ENCODE results near the gene MRPL23. TPM values are rescaled to one million over a fixed set of nuclear protein-coding genes. Genes with fewer than 3 reads are reported as not detected.

Gene MRPL23
- total RNA-seq, 1 experiment from 2014 or later = 109 TPM

DNA sequence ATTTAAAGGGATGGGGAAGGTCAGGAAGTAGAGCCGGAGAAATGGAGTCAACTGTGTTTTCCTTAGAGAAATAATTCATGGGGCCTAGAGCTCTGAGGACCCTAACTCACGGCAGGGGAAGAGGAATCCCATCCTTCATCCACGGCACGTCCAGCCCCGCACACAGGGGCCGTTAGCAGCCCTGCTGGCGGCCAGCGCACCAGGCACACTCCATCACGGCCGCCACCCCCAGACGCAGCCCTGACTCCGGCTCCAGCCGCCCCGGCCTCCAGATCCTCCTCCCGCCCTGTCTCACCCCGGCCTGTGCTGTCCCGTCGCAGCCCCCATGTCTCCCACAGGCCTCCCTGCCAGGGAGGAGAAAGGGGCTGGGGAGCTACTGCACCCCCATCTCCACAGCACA, 11.2 kb downstream of the MRPL23 start:
- ChIA-PET CTCF (no interaction called here), POLR2A (no interaction called here), RAD21 (ENCODE audit: low non-redundant PET in 1 of 2, low total read pairs in 2 of 2, uncharacterized antibody in 2 of 2, unreplicated experiment in 2 of 2) (no interaction called here)
- Histone ChIP-seq H3K4me3 (replicated peaks in 1 of 2; ENCODE audit: low read depth in 1 of 2, low read length in 2 of 2) (no peak overlapping the region), H3K36me3 (ENCODE audit: control insufficient read depth in 1 of 2, insufficient read depth in 2 of 2, low read length in 2 of 2) (no peaks in the 10 kb centered on the region), H3K9me2 (ENCODE audit: insufficient read depth) (no peaks in the 10 kb centered on the region), H3K27ac (ENCODE audit: low read depth, low read length) (no peak overlapping the region), H3K9me3 (ENCODE audit: control insufficient read depth in 1 of 2, insufficient read depth in 1 of 2, low read depth in 1 of 2, low read length in 2 of 2) (no peaks in the 10 kb centered on the region), H3K9ac (ENCODE audit: low read length) (no peak overlapping the region), H3K4me1 (ENCODE audit: control insufficient read depth in 1 of 2, insufficient read depth in 2 of 2, low read length in 2 of 2) (no peaks in the 10 kb centered on the region), H3K4me2 (ENCODE audit: low read length) (no peak overlapping the region), H3K27me3 (ENCODE audit: insufficient read depth, low read length) (no peaks in the 10 kb centered on the region), H3K79me2 (ENCODE audit: insufficient read depth, low read length) (no peaks in the 10 kb centered on the region), H4K20me1 (ENCODE audit: insufficient read depth) (no peaks in the 10 kb centered on the region), H2AFZ (ENCODE audit: low read depth, low read length, poor library complexity, severe bottlenecking) (no peak overlapping the region)
- intact Hi-C loops (cut with micrococcal nuclease) = no loop called here
- ATAC-seq = no peak
- DNase-seq (ENCODE audit: low read depth, low spot score) = no peak
- BruUV-seq (replicated peaks) = no TSS peak
- no peak for TF ChIP-seq CEBPB (IDR thresholded peaks at IDR 0.05; ENCODE audit: low read depth)
- no peak for TF ChIP-seq FOSL1 (IDR thresholded peaks at IDR 0.05; ENCODE audit: low read depth)
- TF ChIP-seq SP1 (IDR thresholded peaks at IDR 0.05; ENCODE audit: low read depth) = no peak
- no peak for TF ChIP-seq ZNF274 (IDR thresholded peaks at IDR 0.05; ENCODE audit: low read depth, low read length)
- no peak for TF ChIP-seq MAX (IDR thresholded peaks at IDR 0.05)
- TF ChIP-seq EZH2phosphoT487 (IDR thresholded peaks at IDR 0.05; ENCODE audit: borderline replicate concordance) = no peak
- TF ChIP-seq JUND (IDR thresholded peaks at IDR 0.05) = no peak
- no peak for TF ChIP-seq ELF1 (IDR thresholded peaks at IDR 0.05; ENCODE audit: borderline replicate concordance, low read depth)

- H3K27ac ChIP-seq (ENCODE audit: low read depth, low read length) = no peak overlapping the region
- CTCF ChIA-PET = interaction anchor here (1.2 kb wide), 1 partner anchor 11 kb away, joined by 3 read pairs; no protein-coding TSS in a partner anchor
- no peak overlapping the region for H3K9ac ChIP-seq (ENCODE audit: low read length)
- TF ChIP-seq YY1 (IDR thresholded peaks at IDR 0.05; ENCODE audit: extremely low read depth, insufficient replicate concordance, low read depth, low read length) = no peak
- no peak for TF ChIP-seq ZNF274 (IDR thresholded peaks at IDR 0.05; ENCODE audit: low read depth, low read length)
- no peak for TF ChIP-seq MAX (IDR thresholded peaks at IDR 0.05)
- no peak for TF ChIP-seq ELF1 (IDR thresholded peaks at IDR 0.05; ENCODE audit: borderline replicate concordance, low read depth)
- TF ChIP-seq, protein P1, sequence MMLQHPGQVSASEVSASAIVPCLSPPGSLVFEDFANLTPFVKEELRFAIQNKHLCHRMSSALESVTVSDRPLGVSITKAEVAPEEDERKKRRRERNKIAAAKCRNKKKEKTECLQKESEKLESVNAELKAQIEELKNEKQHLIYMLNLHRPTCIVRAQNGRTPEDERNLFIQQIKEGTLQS (IDR thresholded peaks at IDR 0.05) = no peak
- TF ChIP-seq SP1 (IDR thresholded peaks at IDR 0.05; ENCODE audit: low read depth) = no peak
- no peak for TF ChIP-seq JUND (IDR thresholded peaks at IDR 0.05)
- no peak for TF ChIP-seq POLR2AphosphoS5 (IDR thresholded peaks at IDR 0.05; ENCODE audit: low read depth, low read length)
- TF ChIP-seq SIN3A (IDR thresholded peaks at IDR 0.05; ENCODE audit: low read depth) = no peak
- no peak for TF ChIP-seq EZH2 (IDR thresholded peaks at IDR 0.05)
- TF ChIP-seq, protein P2, sequence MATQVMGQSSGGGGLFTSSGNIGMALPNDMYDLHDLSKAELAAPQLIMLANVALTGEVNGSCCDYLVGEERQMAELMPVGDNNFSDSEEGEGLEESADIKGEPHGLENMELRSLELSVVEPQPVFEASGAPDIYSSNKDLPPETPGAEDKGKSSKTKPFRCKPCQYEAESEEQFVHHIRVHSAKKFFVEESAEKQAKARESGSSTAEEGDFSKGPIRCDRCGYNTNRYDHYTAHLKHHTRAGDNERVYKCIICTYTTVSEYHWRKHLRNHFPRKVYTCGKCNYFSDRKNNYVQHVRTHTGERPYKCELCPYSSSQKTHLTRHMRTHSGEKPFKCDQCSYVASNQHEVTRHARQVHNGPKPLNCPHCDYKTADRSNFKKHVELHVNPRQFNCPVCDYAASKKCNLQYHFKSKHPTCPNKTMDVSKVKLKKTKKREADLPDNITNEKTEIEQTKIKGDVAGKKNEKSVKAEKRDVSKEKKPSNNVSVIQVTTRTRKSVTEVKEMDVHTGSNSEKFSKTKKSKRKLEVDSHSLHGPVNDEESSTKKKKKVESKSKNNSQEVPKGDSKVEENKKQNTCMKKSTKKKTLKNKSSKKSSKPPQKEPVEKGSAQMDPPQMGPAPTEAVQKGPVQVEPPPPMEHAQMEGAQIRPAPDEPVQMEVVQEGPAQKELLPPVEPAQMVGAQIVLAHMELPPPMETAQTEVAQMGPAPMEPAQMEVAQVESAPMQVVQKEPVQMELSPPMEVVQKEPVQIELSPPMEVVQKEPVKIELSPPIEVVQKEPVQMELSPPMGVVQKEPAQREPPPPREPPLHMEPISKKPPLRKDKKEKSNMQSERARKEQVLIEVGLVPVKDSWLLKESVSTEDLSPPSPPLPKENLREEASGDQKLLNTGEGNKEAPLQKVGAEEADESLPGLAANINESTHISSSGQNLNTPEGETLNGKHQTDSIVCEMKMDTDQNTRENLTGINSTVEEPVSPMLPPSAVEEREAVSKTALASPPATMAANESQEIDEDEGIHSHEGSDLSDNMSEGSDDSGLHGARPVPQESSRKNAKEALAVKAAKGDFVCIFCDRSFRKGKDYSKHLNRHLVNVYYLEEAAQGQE (IDR thresholded peaks at IDR 0.05; ENCODE audit: low read depth) = no peak
- intact Hi-C loops (cut with micrococcal nuclease) = no loop called here
- no peaks in the 10 kb centered on the region for H3K9me2 ChIP-seq (ENCODE audit: insufficient read depth)
- H2AFZ ChIP-seq (ENCODE audit: low read depth, low read length, poor library complexity, severe bottlenecking) = no peak overlapping the region
- RAD21 ChIA-PET (ENCODE audit: low non-redundant PET in 1 of 2, low total read pairs in 2 of 2, uncharacterized antibody in 2 of 2, unreplicated experiment in 2 of 2) = no interaction called here
- H3K4me3 ChIP-seq (replicated peaks in 1 of 2; ENCODE audit: low read depth in 1 of 2, low read length in 2 of 2) = no peak overlapping the region
- no TSS peak for BruUV-seq (replicated peaks)
- H3K4me2 ChIP-seq (ENCODE audit: low read length) = no peak overlapping the region
- H4K20me1 ChIP-seq (ENCODE audit: insufficient read depth) = no peaks in the 10 kb centered on the region
- ATAC-seq (no peak), DNase-seq (ENCODE audit: low read depth, low spot score) (no peak)
- no peaks in the 10 kb centered on the region for H3K27me3 ChIP-seq (ENCODE audit: insufficient read depth, low read length)
- H3K4me1 ChIP-seq (ENCODE audit: control insufficient read depth in 1 of 2, insufficient read depth in 2 of 2, low read length in 2 of 2) = no peaks in the 10 kb centered on the region
- no peaks in the 10 kb centered on the region for H3K36me3 ChIP-seq (ENCODE audit: control insufficient read depth in 1 of 2, insufficient read depth in 2 of 2, low read length in 2 of 2)
- no peaks in the 10 kb centered on the region for H3K79me2 ChIP-seq (ENCODE audit: insufficient read depth, low read length)
- H3K9me3 ChIP-seq (ENCODE audit: control insufficient read depth in 1 of 2, insufficient read depth in 1 of 2, low read depth in 1 of 2, low read length in 2 of 2) = no peaks in the 10 kb centered on the region
- POLR2A ChIA-PET = no interaction called here
Observed at GRCh38 chr11:1959786-1960185, 12.7 kb downstream of the MRPL23 start.

Data from HCT116 (cell line).